ENCODE results near the gene STIP1. TPM values are rescaled to one million over a fixed set of nuclear protein-coding genes. Genes with fewer than 3 reads are reported as not detected.

Gene STIP1
- total RNA-seq, 1 experiment from 2014 or later, result 299 TPM

- Histone ChIP-seq H2AFZ (no peak overlapping the region), H3K4me2 (no peak overlapping the region), H3K79me2 (ENCODE audit: low read depth) (peaks cover 39% of the 10 kb centered on the region), H4K20me1 (ENCODE audit: insufficient read depth) (0 out of 2 replicates have a peak, but pooled peaks cover 11% of the 10 kb centered on the region), H3K4me1 (replicated peaks; ENCODE audit: insufficient read depth) (peaks cover 14% of the 10 kb centered on the region), H3K27ac (no peak overlapping the region), H3K9me3 (ENCODE audit: insufficient read depth, low read depth) (no peaks in the 10 kb centered on the region), H3F3A (ENCODE audit: insufficient read depth, low read depth) (peaks cover 68% of the 10 kb centered on the region), H3K4me3 (no peak overlapping the region), H3K36me3 (ENCODE audit: low read depth) (peaks cover 3% of the 10 kb centered on the region; the same call in 1 of the 2 replicates), H3K9me2 (ENCODE audit: insufficient read depth) (no peaks in the 10 kb centered on the region), H3K27me3 (ENCODE audit: insufficient read depth, low read depth) (no peaks in the 10 kb centered on the region)
- ChIA-PET CTCF (interaction anchor here (1.6 kb wide), 1 partner anchor 22 kb away, joined by 3 read pairs; the partner anchor contains the start of genes NUDT22 and TRPT1), POLR2A (ENCODE audit: unreplicated experiment) (no interaction called here)
- TF ChIP-seq EZH2 (IDR thresholded peaks at IDR 0.05; ENCODE audit: low read depth) (no peak), CTCF (conservative IDR thresholded peaks at IDR 0.05) (no peak)
- intact Hi-C loops (cut with micrococcal nuclease; ENCODE audit: unreplicated experiment), result no loop called here
- BruUV-seq (replicated peaks), result no TSS peak
- no peak for DNase-seq
Observed at GRCh38 chr11:64248578-64248977, 62.6 kb downstream of the STIP1 start.

- Histone ChIP-seq H3K4me1 (replicated peaks; ENCODE audit: insufficient read depth) (peaks cover 14% of the 10 kb centered on the region), H3K36me3 (ENCODE audit: low read depth) (no peaks in the 10 kb centered on the region), H3K4me3 (no peak overlapping the region), H3K27ac (no peak overlapping the region), H3K4me2 (no peak overlapping the region), H2AFZ (no peak overlapping the region), H3K79me2 (ENCODE audit: low read depth) (peaks cover 34% of the 10 kb centered on the region), H3F3A (ENCODE audit: insufficient read depth, low read depth) (peaks cover 63% of the 10 kb centered on the region), H3K9me2 (ENCODE audit: insufficient read depth) (no peaks in the 10 kb centered on the region), H3K9me3 (ENCODE audit: insufficient read depth, low read depth) (no peaks in the 10 kb centered on the region), H3K27me3 (ENCODE audit: insufficient read depth, low read depth) (no peaks in the 10 kb centered on the region), H4K20me1 (ENCODE audit: insufficient read depth) (0 out of 2 replicates have a peak, but pooled peaks cover 11% of the 10 kb centered on the region)
- no peak for DNase-seq
- ChIA-PET POLR2A (ENCODE audit: unreplicated experiment) (no interaction called here), CTCF (interaction anchor here (0.6 kb wide), 1 partner anchor 1451 kb away, joined by 3 read pairs; no protein-coding TSS in a partner anchor)
- intact Hi-C loops (cut with micrococcal nuclease; ENCODE audit: unreplicated experiment), result no loop called here
- no peak for TF ChIP-seq EZH2 (IDR thresholded peaks at IDR 0.05; ENCODE audit: low read depth)
- no peak for TF ChIP-seq CTCF (conservative IDR thresholded peaks at IDR 0.05)
- BruUV-seq (replicated peaks), result no TSS peak
Observed at GRCh38 chr11:64249038-64249437, 63.1 kb downstream of the STIP1 start.

GRCh38 chr11:64249563-64250414 is 63.8 kb downstream of the STIP1 start:
- POLR2A ChIA-PET (ENCODE audit: unreplicated experiment), result no interaction called here
- intact Hi-C loops (cut with micrococcal nuclease; ENCODE audit: unreplicated experiment), result no loop called here
- CTCF ChIA-PET, result interaction anchor here (0.6 kb wide), 2 partner anchors 54 to 1452 kb away, joined by 3 read pairs; no protein-coding TSS in a partner anchor

More at GRCh38 chr11:64249563-64250414, 63.8 kb downstream of the STIP1 start:
- no peaks in the 10 kb centered on the region for H3K9me2 ChIP-seq (ENCODE audit: insufficient read depth)
- H3K4me3 ChIP-seq, result no peak overlapping the region
- no peaks in the 10 kb centered on the region for H3K36me3 ChIP-seq (ENCODE audit: low read depth)
- H3K79me2 ChIP-seq (ENCODE audit: low read depth), result peaks cover 29% of the 10 kb centered on the region
- H4K20me1 ChIP-seq (ENCODE audit: insufficient read depth), result peaks cover 13% of the 10 kb centered on the region; the same call in 1 of the 2 replicates
- no peaks in the 10 kb centered on the region for H3K27me3 ChIP-seq (ENCODE audit: insufficient read depth, low read depth)
- BruUV-seq (replicated peaks), result no TSS peak
- H3K4me1 ChIP-seq (replicated peaks; ENCODE audit: insufficient read depth), result peaks cover 12% of the 10 kb centered on the region
- no peak overlapping the region for H3K27ac ChIP-seq
- DNase-seq, result no peak
- H3K4me2 ChIP-seq, result no peak overlapping the region
- no peaks in the 10 kb centered on the region for H3K9me3 ChIP-seq (ENCODE audit: insufficient read depth, low read depth)
- peaks cover 57% of the 10 kb centered on the region for H3F3A ChIP-seq (ENCODE audit: insufficient read depth, low read depth)
- H2AFZ ChIP-seq, result no peak overlapping the region
- TF ChIP-seq EZH2 (IDR thresholded peaks at IDR 0.05; ENCODE audit: low read depth) (no peak), CTCF (conservative IDR thresholded peaks at IDR 0.05) (no peak)
